Measurements from ENCODE around the gene CXADR. TPM values are rescaled to one million over a fixed set of nuclear protein-coding genes. Genes with fewer than 3 reads are reported as not detected.

Gene CXADR
- total RNA-seq, 2 experiments from 2014 or later: 6.3 to 6.6 TPM

GRCh38 chr21:17536381-17536780, 23.5 kb downstream of the CXADR start:
- POLR2A ChIA-PET: interaction anchor here (0.6 to 0.7 kb wide), 3 partner anchors 8 to 10 kb away, joined by 3 to 4 read pairs (median 3); no protein-coding TSS in a partner anchor
- Histone ChIP-seq H3K4me1 (ENCODE audit: insufficient read depth, low read length, poor library complexity, severe bottlenecking) (peaks cover 16% of the 10 kb centered on the region), H3K4me2 (ENCODE audit: low read length) (no peak overlapping the region), H4K20me1 (ENCODE audit: insufficient read depth, low read length) (no peaks in the 10 kb centered on the region), H3K36me3 (ENCODE audit: insufficient read depth, low read length) (peaks cover 13% of the 10 kb centered on the region; the same call in 1 of the 2 replicates), H3K9me2 (ENCODE audit: insufficient read depth, low read length) (no peaks in the 10 kb centered on the region), H3K4me3 (ENCODE audit: low read depth, low read length, poor library complexity, severe bottlenecking) (no peak overlapping the region), H3K79me2 (ENCODE audit: insufficient read depth, low read depth, low read length) (no peaks in the 10 kb centered on the region), H3K27ac (ENCODE audit: low read depth, low read length, poor library complexity, severe bottlenecking) (no peak overlapping the region), H2AFZ (ENCODE audit: low read length) (no peak overlapping the region), H3K9me3 (ENCODE audit: low read length) (peaks cover 8% of the 10 kb centered on the region; the same call in 1 of the 2 replicates)
- TF ChIP-seq CTCF (conservative IDR thresholded peaks at IDR 0.05; ENCODE audit: low read length): no peak
- no peak for TF ChIP-seq EZH2phosphoT487 (IDR thresholded peaks at IDR 0.05; ENCODE audit: borderline replicate concordance, low read depth, low read length)
- no TSS peak for BruUV-seq (replicated peaks)
- no peak for DNase-seq (ENCODE audit: low spot score)
- CTCF ChIA-PET (ENCODE audit: unreplicated experiment): no interaction called here
- intact Hi-C loops (cut with micrococcal nuclease; ENCODE audit: unreplicated experiment): no loop called here

GRCh38 chr21:17537299-17537698, 24.5 kb downstream of the CXADR start:
- POLR2A ChIA-PET: interaction anchor here (0.8 kb wide), 1 partner anchor 14 kb away, joined by 3 read pairs; no protein-coding TSS in a partner anchor
- Histone ChIP-seq H3K27ac (ENCODE audit: low read depth, low read length, poor library complexity, severe bottlenecking) (no peak overlapping the region), H3K4me1 (ENCODE audit: insufficient read depth, low read length, poor library complexity, severe bottlenecking) (peaks cover 16% of the 10 kb centered on the region), H3K36me3 (ENCODE audit: insufficient read depth, low read length) (peaks cover 13% of the 10 kb centered on the region; the same call in 1 of the 2 replicates), H3K9me2 (ENCODE audit: insufficient read depth, low read length) (no peaks in the 10 kb centered on the region), H4K20me1 (ENCODE audit: insufficient read depth, low read length) (no peaks in the 10 kb centered on the region), H3K9me3 (ENCODE audit: low read length) (peaks cover 8% of the 10 kb centered on the region; the same call in 1 of the 2 replicates), H3K4me2 (ENCODE audit: low read length) (no peak overlapping the region), H2AFZ (ENCODE audit: low read length) (no peak overlapping the region), H3K79me2 (ENCODE audit: insufficient read depth, low read depth, low read length) (no peaks in the 10 kb centered on the region), H3K4me3 (ENCODE audit: low read depth, low read length, poor library complexity, severe bottlenecking) (no peak overlapping the region)
- CTCF ChIA-PET (ENCODE audit: unreplicated experiment): no interaction called here
- DNase-seq (ENCODE audit: low spot score): no peak
- intact Hi-C loops (cut with micrococcal nuclease; ENCODE audit: unreplicated experiment): no loop called here
- TF ChIP-seq CTCF (conservative IDR thresholded peaks at IDR 0.05; ENCODE audit: low read length): no peak
- no peak for TF ChIP-seq EZH2phosphoT487 (IDR thresholded peaks at IDR 0.05; ENCODE audit: borderline replicate concordance, low read depth, low read length)
- no TSS peak for BruUV-seq (replicated peaks)

- Histone ChIP-seq H3K27ac (ENCODE audit: low read depth, low read length, poor library complexity, severe bottlenecking) (no peak overlapping the region), H4K20me1 (ENCODE audit: insufficient read depth, low read length) (no peaks in the 10 kb centered on the region), H3K36me3 (ENCODE audit: insufficient read depth, low read length) (peaks cover 13% of the 10 kb centered on the region; the same call in 1 of the 2 replicates), H3K9me3 (ENCODE audit: low read length) (peaks cover 8% of the 10 kb centered on the region; the same call in 1 of the 2 replicates), H3K9me2 (ENCODE audit: insufficient read depth, low read length) (no peaks in the 10 kb centered on the region), H3K4me2 (ENCODE audit: low read length) (peak overlapping the region; percentile 9; the same call in 1 of the 2 replicates), H3K4me1 (ENCODE audit: insufficient read depth, low read length, poor library complexity, severe bottlenecking) (peaks cover 16% of the 10 kb centered on the region), H2AFZ (ENCODE audit: low read length) (no peak overlapping the region), H3K79me2 (ENCODE audit: insufficient read depth, low read depth, low read length) (no peaks in the 10 kb centered on the region), H3K4me3 (ENCODE audit: low read depth, low read length, poor library complexity, severe bottlenecking) (no peak overlapping the region)
- BruUV-seq (replicated peaks): no TSS peak
- ChIA-PET POLR2A (interaction anchor here (0.5 kb wide), 1 partner anchor 22 kb away, joined by 3 read pairs; no protein-coding TSS in a partner anchor), CTCF (ENCODE audit: unreplicated experiment) (no interaction called here)
- intact Hi-C loops (cut with micrococcal nuclease; ENCODE audit: unreplicated experiment): no loop called here
- TF ChIP-seq CTCF (conservative IDR thresholded peaks at IDR 0.05; ENCODE audit: low read length) (no peak), EZH2phosphoT487 (IDR thresholded peaks at IDR 0.05; ENCODE audit: borderline replicate concordance, low read depth, low read length) (no peak)
- no peak for DNase-seq (ENCODE audit: low spot score)
Measured at GRCh38 chr21:17538576-17538975, 25.7 kb downstream of the CXADR start.

Data from OCI-LY7 (cell line).